PC-9 (cell line): ENCODE measurements around the gene ETV7.

Experiments
- EZH2 ChIP-seq: fragments of 200-600 bp; sonication (generic); IDR thresholded peaks from 2 replicates; pipeline ENCODE4 v1.8.0; 2017; ENCODE audit warnings: antibody characterized with exemption, low read depth
- TF ChIP-seq, protein P1 (sequence below): fragments of 200-600 bp; sonication (generic); conservative IDR thresholded peaks from 2 replicates; pipeline ENCODE4 v1.6.1; 2017; ENCODE audit warnings: mixed run types, antibody characterized with exemption, mild to moderate bottlenecking, moderate library complexity

DNA sequence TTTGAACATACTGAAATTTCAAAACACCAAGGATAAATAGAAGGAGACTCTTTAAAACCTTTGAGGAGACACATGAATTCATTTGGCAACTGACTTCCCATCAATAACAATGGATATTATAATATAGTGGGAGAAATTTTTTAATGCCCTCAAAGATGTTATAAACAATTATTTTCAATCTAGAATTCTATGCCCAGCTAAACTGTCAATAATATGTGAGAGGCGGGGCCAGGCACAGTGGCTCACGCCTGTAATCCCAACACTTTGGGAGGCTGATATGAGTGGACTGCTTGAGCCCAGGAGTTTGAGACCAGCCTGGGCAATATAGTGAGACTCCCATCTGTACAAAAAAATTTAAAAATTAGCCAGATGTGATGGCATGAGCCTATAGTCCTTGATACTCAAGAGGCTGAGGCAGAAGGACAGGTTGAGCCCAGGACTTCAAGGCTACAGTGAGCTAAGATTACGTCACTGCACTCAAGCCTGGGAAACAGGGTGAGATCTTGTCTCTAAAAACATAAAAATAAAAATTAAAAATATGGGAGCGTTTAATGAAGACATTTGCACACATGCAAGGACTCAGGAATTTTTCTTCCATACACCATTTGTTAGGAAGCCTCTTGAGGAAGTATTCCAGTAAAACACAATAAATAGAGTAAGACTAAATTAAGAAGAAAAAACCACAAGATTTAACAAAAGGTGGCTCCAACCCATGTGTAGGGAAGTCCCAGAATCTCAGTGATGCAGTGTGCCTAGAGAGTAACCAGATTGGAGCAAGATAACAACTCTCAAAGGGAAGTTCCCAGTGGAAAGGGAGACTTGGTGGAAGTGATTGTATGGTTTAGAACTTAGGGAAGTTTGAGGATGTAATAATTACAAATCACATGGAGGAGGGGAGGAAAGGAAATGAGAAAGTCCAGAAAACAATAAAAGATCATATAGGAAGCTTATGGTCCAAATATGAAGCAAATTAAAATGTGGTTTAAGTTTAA lies 26.3 kb upstream of the ETV7 start:
- TF ChIP-seq, protein P1, sequence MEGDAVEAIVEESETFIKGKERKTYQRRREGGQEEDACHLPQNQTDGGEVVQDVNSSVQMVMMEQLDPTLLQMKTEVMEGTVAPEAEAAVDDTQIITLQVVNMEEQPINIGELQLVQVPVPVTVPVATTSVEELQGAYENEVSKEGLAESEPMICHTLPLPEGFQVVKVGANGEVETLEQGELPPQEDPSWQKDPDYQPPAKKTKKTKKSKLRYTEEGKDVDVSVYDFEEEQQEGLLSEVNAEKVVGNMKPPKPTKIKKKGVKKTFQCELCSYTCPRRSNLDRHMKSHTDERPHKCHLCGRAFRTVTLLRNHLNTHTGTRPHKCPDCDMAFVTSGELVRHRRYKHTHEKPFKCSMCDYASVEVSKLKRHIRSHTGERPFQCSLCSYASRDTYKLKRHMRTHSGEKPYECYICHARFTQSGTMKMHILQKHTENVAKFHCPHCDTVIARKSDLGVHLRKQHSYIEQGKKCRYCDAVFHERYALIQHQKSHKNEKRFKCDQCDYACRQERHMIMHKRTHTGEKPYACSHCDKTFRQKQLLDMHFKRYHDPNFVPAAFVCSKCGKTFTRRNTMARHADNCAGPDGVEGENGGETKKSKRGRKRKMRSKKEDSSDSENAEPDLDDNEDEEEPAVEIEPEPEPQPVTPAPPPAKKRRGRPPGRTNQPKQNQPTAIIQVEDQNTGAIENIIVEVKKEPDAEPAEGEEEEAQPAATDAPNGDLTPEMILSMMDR = no peak
- no peak for TF ChIP-seq EZH2
